GM18511 (cell line): ENCODE measurements around the gene CREG2.

Experiments
- ATAC-seq: cut with Tn5 transposase; IDR thresholded peaks from one replicate; pipeline ENCODE4 v1.9.1; 2021; ENCODE audit warnings: mild to moderate bottlenecking, moderate library complexity; ENCODE audit not compliant: unreplicated experiment

CREG2 gene

GRCh38 chr2:101387151-101387834 is at the start of gene CREG2:
Gene CREG2 (minus strand): TSS chr2:101387503. CDS start chr2:101387457, 46 bp downstream.
- ATAC-seq = no peak

GRCh38 chr2:101435001-101435862 is 47.9 kb upstream of the CREG2 start:
- no peak for ATAC-seq

- no peak for ATAC-seq
Measured at GRCh38 chr2:101433465-101433864, 46.2 kb upstream of the CREG2 start.

- no peak for ATAC-seq
Measured at GRCh38 chr2:101432411-101433181, 45.3 kb upstream of the CREG2 start.

- no peak for ATAC-seq
Measured at GRCh38 chr2:101431486-101431885, 44.2 kb upstream of the CREG2 start.

GRCh38 chr2:101430156-101430555 is 42.9 kb upstream of the CREG2 start:
- ATAC-seq = no peak

- ATAC-seq = no peak
Measured at GRCh38 chr2:101429453-101429852, 42.1 kb upstream of the CREG2 start.

- no peak for ATAC-seq
Measured at GRCh38 chr2:101428422-101429176, 41.3 kb upstream of the CREG2 start.

GRCh38 chr2:101427743-101428142 is 40.4 kb upstream of the CREG2 start:
- ATAC-seq = no peak

- ATAC-seq = no peak
Measured at GRCh38 chr2:101427240-101427639, 39.9 kb upstream of the CREG2 start.

- ATAC-seq = no peak
Measured at GRCh38 chr2:101426822-101427221, 39.5 kb upstream of the CREG2 start.

GRCh38 chr2:101420623-101421022 is 33.3 kb upstream of the CREG2 start:
- ATAC-seq = no peak

- ATAC-seq = no peak
Measured at GRCh38 chr2:101419096-101419663, 31.9 kb upstream of the CREG2 start.

GRCh38 chr2:101418460-101419095 is 31.3 kb upstream of the CREG2 start:
- ATAC-seq = no peak

- no peak for ATAC-seq
Measured at GRCh38 chr2:101416609-101417008, 29.3 kb upstream of the CREG2 start.

- ATAC-seq = no peak
Measured at GRCh38 chr2:101415884-101416283, 28.6 kb upstream of the CREG2 start.

GRCh38 chr2:101415220-101415619 is 27.9 kb upstream of the CREG2 start:
- ATAC-seq = no peak

- no peak for ATAC-seq
Measured at GRCh38 chr2:101412092-101412694, 24.9 kb upstream of the CREG2 start.

GRCh38 chr2:101410746-101411145 is 23.4 kb upstream of the CREG2 start:
- ATAC-seq = no peak
